Stimulated activated naive CD8-positive, alpha-beta T cell treated with anti-CD3 and anti-CD28 coated beads, Interleukin-15, Interleukin-2, amounts not matched to agents 100 U/mL and 50 U/mL, for 24 hours (primary cell): ENCODE data around the gene NKIRAS2.

Source experiments
- ATAC-seq: fragments of 150-1000 bp; cut with Tn5 transposase; one replicate; pipeline ENCODE4 v1.10.0; 2021
- DNase-seq: peaks from one replicate; pipeline ENCODE4 v3.0.0; 2021

Gene NKIRAS2

GRCh38 chr17:42055496-42055895 is 35.6 kb downstream of the NKIRAS2 start:
- no peak for ATAC-seq

DNA sequence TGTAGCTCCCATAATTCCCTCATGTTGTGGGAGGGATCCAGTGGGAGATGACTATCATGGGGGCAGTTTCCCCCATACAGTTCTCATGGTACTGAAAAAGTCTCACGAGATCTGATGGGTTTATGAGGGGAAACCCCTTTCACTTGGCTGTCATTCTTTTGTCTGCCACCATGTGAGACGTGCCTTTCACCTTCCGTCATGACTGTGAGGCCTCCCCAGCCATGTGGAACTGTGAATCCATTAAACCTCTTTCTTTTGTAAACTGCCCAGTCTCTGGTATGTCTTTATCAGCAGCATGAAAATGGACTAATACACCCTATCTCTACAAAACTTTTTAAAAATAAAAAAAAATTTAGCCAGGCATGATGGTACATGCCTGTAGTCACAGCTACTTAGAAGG is 36.7 kb downstream of the NKIRAS2 start:
- ATAC-seq (no peak), DNase-seq (no peak)

More at GRCh38 chr17:42055496-42055895, 35.6 kb downstream of the NKIRAS2 start:
- DNase-seq: no peak

GRCh38 chr17:42058063-42058462 is 38.2 kb downstream of the NKIRAS2 start:
- ATAC-seq (no peak), DNase-seq (no peak)

DNA sequence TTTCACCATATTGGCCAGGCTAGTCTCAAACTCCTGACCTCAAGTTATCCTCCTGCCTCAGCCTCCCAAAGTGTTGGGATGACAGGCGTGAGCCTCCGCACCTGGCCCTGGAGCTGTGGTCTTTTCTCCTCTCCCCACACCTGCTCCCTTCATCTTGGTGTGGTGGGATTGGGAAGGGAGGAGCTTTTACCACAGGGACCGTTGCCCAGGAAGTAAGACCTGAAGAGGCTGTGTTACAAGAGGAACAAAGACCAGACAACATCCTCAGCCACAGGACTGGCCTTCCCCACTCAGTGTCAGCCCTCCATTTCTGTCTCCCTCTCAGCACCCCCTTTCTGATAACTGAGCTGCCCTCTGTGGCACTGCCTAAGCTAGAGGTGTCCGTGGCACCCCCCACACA is 39.9 kb downstream of the NKIRAS2 start:
- ATAC-seq: no peak
- no peak for DNase-seq

DNA sequence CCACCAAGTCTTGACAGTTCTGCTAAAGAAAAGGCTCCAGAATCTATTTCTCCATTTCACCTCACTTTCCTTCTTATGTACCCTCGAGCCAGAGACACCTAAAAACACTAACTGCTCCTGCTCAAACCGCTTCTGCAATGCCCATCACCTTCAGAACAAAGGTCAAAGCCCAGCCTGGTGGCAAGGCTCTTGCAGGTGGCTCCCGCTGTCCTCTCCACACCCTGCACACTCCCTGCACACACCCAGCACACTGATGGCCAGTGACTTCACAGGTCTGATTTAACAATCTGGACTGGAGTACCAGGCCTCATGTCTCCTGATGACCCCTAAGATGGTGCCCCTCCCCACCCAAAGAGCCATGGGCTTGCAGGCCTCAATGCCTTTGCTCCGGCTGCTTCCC is 40.3 kb downstream of the NKIRAS2 start:
- ATAC-seq: no peak
- no peak for DNase-seq

GRCh38 chr17:42061646-42062487 is 42.0 kb downstream of the NKIRAS2 start:
- ATAC-seq (no peak), DNase-seq (no peak)

DNA sequence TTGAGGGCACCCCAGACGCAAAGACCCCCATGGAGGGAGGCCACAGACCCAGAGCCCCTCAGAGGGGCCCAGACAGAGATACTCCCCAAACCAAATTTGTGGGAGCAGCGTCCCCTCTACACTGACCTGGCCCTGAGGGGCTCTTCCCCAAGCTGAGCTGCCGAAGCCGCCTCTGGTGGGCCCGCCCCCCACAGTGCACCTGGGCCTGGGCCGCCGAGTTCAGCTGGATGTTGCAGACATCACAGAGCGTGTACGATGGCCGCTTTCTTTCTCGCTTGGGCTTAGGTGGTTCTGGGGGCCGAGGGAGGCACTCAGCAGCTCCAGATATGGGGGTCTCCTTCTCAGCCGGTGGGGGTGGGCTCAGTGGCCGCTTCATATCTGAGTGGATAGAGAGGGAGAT is 42.8 kb downstream of the NKIRAS2 start:
- no peak for DNase-seq
- no peak for ATAC-seq

DNA sequence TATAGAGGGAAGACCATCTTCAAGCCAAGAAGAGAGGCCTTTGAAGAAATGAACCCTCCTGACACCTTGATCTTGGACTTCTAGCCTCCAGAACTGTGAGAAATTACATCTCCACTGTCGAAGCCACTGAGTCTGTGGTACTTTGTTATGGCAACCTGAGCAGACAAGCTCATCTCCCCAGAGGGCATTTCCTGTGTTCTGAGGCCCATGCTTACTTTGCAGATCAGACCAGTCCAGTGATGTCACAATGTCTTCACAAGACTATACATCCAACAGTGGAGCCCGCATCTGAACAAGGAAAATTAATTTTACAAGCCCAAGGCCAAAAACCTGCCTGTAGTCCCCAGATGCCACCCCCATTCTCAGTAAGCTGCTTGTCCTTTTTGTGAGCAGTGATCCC is 45.3 kb downstream of the NKIRAS2 start:
- ATAC-seq (no peak), DNase-seq (no peak)

- DNase-seq (peak; percentile 86), ATAC-seq (peak; percentile 30)
Observed at GRCh38 chr17:42067371-42068091, 47.6 kb downstream of the NKIRAS2 start.

- no peak for DNase-seq
- no peak for ATAC-seq
Observed at GRCh38 chr17:42068979-42069378, 49.1 kb downstream of the NKIRAS2 start.

DNA sequence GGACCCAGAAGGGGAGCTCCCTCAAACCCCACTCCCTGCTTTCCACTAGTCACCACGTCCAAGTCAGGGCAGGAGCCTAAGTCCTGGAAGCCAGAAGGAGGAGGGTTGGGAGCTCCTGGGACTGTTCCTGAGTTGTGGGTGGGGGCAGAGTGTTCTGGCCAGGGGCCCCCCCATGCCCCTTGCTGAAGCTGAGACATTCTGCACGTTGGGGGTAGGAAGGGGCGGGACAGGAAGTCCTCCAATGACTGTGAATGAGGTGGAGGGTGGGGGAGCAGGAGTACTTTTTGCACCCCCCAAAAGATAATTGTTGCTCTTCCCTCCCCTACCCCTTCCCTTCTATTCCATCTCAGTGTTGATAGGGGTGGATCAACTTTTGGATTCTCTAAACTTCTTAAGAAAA is 51.9 kb downstream of the NKIRAS2 start:
- ATAC-seq (no peak), DNase-seq (peak; percentile 31)

DNA sequence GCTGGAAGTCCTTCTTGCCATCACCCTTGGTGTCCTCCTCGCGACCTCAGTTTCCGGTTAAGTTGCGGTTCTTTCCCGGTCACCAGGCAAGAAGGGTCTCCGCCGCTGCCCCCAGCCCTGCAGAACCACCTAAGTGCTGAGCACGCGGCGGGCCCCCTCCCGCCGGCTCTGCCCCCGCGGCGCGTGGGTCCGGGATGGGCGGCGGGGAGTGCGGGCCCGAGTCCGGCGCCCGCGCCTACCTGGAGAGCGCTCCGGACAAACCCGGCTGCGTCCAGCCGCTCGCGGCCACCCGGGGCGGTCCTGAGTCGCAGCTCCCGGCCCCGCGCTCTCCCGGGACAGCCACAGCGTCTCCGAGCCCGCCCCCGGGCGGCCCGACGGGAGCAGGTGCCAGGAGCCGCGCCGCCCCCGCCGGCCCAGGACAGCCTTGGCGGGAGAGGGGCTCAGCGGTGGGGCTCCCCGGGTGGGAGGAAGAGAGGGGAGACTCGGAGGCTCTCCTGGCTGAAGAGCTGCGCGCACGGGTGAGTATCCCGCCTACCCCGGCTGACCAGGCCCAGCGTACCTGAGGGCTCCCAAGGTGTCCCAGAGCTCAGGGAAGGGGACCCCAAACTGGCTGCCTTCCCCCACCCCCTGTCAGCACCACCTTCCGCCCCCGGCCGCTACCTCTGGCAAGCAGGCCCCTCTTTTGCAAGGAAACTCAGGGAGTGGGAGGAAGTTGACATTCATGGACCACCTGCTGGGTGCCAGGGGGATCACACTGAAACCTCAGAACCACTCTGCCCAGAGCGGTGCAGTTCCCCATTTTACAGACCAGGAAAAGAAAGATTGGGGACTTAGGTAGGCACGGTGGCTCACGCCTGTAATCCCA is 52.7 kb downstream of the NKIRAS2 start:
- ATAC-seq (no peak), DNase-seq (peak; percentile 22)
